Suppressor macrophage treated with lipopolysaccharide for 1 hour (primary cell): ENCODE measurements around the gene AHNAK2.

Source experiments
- DNase-seq, 3 donors: peaks; one replicate each; pipeline ENCODE4 v3.0.0-alpha.2; 2020 to 2022

Gene AHNAK2

GRCh38 chr14:104984056-104984894, 6.1 kb upstream of the AHNAK2 start:
- DNase-seq: no peak

GRCh38 chr14:104983231-104983721, 5.1 kb upstream of the AHNAK2 start:
- no peak for DNase-seq

- DNase-seq: no peak
Measured at GRCh38 chr14:104982548-104983230, 4.5 kb upstream of the AHNAK2 start.

- DNase-seq: no peak
Measured at GRCh38 chr14:104981699-104982541, 3.7 kb upstream of the AHNAK2 start.

DNA sequence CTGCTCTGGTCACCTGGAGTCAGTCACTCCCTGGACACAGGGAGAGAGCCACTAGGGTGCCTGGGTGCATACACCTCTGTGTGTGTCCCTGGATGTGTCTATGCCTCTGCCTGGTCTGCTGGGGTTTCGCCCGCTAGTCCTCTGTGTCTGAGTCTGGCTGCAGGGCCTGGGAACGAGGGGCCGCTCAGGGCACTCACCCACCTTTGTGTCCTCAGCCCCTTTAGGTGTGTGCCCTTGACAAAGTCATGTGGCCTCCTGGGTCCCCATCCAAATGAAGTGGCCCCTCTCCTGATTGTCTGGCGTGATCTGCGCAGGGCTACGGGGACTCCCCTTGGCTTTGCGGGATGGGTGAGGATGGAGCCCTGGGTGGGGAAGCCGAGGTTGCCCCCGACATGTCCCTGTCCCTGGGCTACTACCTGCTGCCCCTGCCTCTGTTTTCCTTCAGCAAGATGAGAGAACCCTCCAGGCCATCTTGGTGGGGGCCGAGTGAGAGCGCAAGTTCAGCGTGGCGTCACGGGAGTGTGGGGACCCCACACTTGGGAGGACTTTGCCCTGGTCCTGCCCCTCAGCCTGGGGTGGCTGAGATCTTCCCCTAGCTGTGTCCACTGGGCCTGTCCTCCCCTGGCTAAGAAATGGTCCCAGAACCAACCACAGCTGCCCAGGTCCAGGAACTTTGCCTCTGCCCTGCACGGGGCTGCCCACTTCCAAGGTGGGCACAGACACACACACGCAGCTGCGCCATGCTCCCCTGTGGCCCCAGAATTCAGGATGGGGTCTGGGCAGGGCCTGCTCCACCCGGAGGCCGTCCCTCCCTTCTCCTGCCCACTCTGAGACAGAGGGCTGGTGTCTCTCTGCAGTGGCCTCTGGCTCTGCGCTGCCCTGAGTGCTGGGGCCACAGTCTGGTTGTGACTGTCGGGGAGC, 2.7 kb upstream of the AHNAK2 start:
- DNase-seq: no peak

DNA sequence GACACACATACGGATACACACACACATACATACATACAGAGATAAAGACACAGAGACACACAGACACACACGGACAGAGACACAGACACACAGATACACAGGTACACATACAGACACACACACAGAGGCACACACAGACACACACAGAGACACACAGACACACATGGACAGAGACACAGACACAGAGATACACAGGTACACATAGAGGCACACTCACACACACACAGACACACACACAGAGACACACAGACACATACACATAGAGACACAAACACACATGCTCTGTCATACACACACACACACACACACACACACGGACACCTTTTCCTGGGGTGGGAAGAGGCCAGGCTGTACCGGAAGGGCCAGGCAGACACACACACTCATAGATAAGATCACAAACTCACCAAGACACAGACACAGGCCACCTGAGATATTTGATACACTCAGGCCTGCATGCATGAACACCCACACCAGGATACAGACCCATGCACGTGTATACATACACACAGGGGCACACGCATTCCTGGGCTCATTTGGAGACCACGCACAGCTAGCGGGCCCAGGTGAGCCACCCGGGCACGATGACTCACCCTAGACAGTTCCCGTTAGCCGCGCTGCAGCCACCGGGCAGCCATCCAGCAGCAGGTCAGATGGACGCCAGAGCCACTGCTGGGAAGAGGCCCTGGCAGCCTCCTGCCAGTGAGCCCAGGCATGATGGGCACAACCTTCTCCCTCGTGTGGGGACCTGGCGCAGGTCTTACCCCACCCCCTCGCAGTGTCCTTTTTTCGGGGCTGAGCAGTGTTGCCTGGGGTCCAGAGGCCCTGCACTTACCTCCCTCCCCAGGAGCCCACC, 1.8 kb upstream of the AHNAK2 start:
- no peak for DNase-seq

DNA sequence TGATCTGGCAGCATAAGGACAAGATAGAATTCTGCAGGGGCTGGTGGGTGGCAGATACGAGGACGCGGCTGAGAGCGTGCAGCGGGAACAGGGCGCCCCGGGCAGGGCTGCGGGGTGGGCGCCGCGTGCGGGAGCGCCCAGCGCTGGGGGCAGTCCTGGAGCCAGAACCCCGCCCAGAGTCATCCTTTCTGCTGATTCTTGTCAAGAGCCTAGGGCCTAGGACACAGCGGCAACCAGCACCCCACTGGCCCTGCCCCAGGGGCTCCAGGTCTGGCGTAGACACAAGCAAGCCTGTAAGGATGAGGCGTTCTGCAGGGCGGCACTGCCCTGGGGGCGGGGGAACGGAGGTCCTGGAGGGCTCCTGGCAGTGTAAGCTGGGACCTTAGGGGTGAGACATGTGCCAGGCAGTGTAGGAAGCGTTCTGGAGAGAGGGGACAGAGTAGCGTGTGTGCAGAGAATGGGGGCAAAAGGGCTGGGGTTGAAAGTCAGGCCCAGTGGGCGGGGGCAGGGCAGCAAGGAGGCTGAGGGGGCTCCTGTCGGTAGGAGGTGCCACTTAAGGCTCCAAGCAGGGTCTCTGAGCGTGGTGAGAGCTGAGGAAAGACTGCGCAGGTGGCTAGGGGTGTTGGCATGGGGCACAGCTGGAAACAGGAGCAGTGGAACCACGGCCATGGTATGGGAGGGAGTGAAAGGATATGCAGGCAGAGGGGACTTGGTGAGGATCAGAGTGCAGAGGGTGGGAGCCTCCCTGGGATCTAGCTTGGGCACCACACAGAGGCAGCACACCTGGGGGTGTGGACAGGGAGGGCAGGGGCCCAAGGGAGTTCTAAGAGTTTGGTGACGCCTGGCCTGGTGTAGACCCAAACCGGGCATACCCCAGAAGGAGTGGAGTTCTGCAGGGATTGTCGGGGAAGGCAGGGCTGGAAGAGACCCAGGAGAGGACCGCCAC, 845 bp upstream of the AHNAK2 start:
- DNase-seq: no peak

GRCh38 chr14:104977008-104977680, 1.0 kb downstream of the AHNAK2 start:
- DNase-seq: no peak

- peak; percentile 85 to 93 (median 91) for DNase-seq
Measured at GRCh38 chr14:104976198-104977007, 1.8 kb downstream of the AHNAK2 start.

- peak; percentile 28 to 43 (median 38) for DNase-seq
Measured at GRCh38 chr14:104975481-104976197, 2.5 kb downstream of the AHNAK2 start.

- no peak for DNase-seq
Measured at GRCh38 chr14:104974665-104975390, 3.3 kb downstream of the AHNAK2 start.

DNA sequence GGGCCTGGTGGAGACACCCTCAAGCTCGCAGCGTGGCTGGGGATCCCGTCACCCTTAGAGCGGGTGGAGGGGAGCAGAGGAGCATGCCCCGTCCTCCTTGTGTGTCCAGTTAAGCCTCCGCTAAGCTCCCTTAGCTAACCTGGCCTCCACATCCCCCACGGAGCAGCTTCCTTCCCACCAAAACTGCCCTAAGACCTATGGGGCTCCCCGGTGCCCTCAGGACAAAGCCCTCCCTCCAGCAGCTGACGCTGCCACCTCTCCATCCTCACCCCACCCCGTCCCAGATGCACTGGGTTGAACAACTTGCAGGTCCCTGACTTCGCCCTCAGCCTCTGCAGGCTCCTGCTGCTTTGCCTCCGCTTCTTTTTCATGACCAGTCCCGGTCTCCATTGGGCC, 4.0 kb downstream of the AHNAK2 start:
- DNase-seq: no peak

- no peak for DNase-seq
Measured at GRCh38 chr14:104973385-104974145, 4.6 kb downstream of the AHNAK2 start.

GRCh38 chr14:104973135-104973384, 5.1 kb downstream of the AHNAK2 start:
- DNase-seq: no peak

DNA sequence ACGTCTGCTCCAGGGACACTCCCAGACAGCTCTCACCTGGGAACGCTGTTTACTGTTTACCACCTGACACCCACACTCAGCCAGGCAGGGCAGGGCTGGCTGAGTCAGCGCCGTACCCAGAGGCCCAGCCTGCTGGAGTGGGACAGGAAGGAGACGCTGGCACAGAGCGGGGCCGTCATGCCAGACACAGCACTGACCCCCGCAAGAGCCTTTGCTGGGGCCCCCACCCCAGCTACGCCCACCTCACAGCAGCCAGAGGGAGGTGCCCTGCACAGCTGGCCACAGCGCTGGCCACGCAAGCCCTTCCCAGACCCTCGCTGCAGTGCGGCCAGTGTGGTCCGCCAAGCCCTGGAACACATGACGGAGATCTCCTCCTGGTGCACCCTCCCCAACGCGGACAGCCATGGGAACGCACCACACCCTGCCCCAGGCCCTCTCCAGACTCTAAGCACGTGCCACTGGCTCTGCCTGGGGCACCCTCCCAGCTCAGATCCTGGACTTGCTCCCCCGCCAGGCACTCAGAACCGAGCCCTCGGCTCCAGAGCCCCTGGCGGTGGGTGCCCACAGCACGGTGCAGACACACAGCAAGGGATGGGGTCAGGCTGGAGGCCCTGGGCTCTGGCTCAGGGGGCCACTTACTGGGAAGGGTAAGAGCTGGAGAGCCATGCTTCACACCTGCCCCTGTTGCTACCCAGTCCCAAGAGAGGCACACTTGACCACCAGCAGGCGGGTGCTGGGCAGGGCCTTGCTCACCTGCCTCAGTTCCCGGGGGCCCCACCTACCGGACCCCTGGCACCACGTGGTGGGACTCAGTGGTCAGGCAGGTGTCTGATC, 5.7 kb downstream of the AHNAK2 start:
- DNase-seq: no peak
